ENCODE data around the gene CNR1. TPM values are rescaled to one million over a fixed set of nuclear protein-coding genes. Genes with fewer than 3 reads are reported as not detected.

The CNR1 gene
- polyA plus RNA-seq, 1 donor from 2014 or later = 512 TPM

GRCh38 chr6:88157106-88157505 lies 9.0 kb downstream of the CNR1 start:
- Histone ChIP-seq H3K4me2 (ENCODE audit: low read length) (no peak overlapping the region), H4K20me1 (ENCODE audit: insufficient read depth) (no peaks in the 10 kb centered on the region), H3K4me3 (ENCODE audit: low read length) (no peak overlapping the region), H3K9me2 (ENCODE audit: insufficient read depth, low read length) (no peaks in the 10 kb centered on the region), H3K79me2 (replicated peaks; ENCODE audit: insufficient read depth, low read length) (peaks cover 62% of the 10 kb centered on the region), H2AFZ (ENCODE audit: low read depth, low read length) (no peak overlapping the region), H3K27ac (ENCODE audit: low read length) (no peak overlapping the region), H3K36me3 (ENCODE audit: insufficient read depth, low read length) (no peaks in the 10 kb centered on the region), H3K9me3 (ENCODE audit: low read length) (no peaks in the 10 kb centered on the region), H3K27me3 (ENCODE audit: insufficient read depth, low read depth, low read length) (no peaks in the 10 kb centered on the region), H3F3A (ENCODE audit: insufficient read depth, low read length, poor library complexity, severe bottlenecking) (no peaks in the 10 kb centered on the region), H3K9ac (ENCODE audit: low read length) (no peak overlapping the region)
- TF ChIP-seq RAD21 (conservative IDR thresholded peaks at IDR 0.05) (peak; percentile 18), SMC3 (conservative IDR thresholded peaks at IDR 0.05; ENCODE audit: poor library complexity) (no peak), CTCF (IDR thresholded peaks at IDR 0.05; ENCODE audit: poor library complexity, severe bottlenecking) (no peak), EP300 (conservative IDR thresholded peaks at IDR 0.05; ENCODE audit: poor library complexity, severe bottlenecking) (no peak)

GRCh38 chr6:88145298-88145963 lies 20.7 kb downstream of the CNR1 start:
- H3K4me3 ChIP-seq (ENCODE audit: low read length) = no peak overlapping the region
- no peaks in the 10 kb centered on the region for H4K20me1 ChIP-seq (ENCODE audit: insufficient read depth)
- H3K9me3 ChIP-seq (ENCODE audit: low read length) = no peaks in the 10 kb centered on the region
- H3F3A ChIP-seq (ENCODE audit: insufficient read depth, low read length, poor library complexity, severe bottlenecking) = no peaks in the 10 kb centered on the region
- no peak overlapping the region for H2AFZ ChIP-seq (ENCODE audit: low read depth, low read length)
- H3K9me2 ChIP-seq (ENCODE audit: insufficient read depth, low read length) = no peaks in the 10 kb centered on the region
- no peak overlapping the region for H3K9ac ChIP-seq (ENCODE audit: low read length)
- H3K27me3 ChIP-seq (ENCODE audit: insufficient read depth, low read depth, low read length) = no peaks in the 10 kb centered on the region
- no peak overlapping the region for H3K4me2 ChIP-seq (ENCODE audit: low read length)
- TF ChIP-seq RAD21 (conservative IDR thresholded peaks at IDR 0.05) (no peak), TAF1 (IDR thresholded peaks at IDR 0.05; ENCODE audit: low read depth) (no peak), EP300 (conservative IDR thresholded peaks at IDR 0.05; ENCODE audit: poor library complexity, severe bottlenecking) (no peak), MXI1 (conservative IDR thresholded peaks at IDR 0.05; ENCODE audit: poor library complexity, severe bottlenecking) (no peak), EZH2 (IDR thresholded peaks at IDR 0.05; ENCODE audit: borderline replicate concordance, insufficient read depth, low read length, poor library complexity, severe bottlenecking) (no peak), POLR2AphosphoS5 (IDR thresholded peaks at IDR 0.05) (no peak)
- peaks cover 20% of the 10 kb centered on the region for H3K36me3 ChIP-seq (ENCODE audit: insufficient read depth, low read length)
- H3K79me2 ChIP-seq (replicated peaks; ENCODE audit: insufficient read depth, low read length) = no peaks in the 10 kb centered on the region
- no peak overlapping the region for H3K27ac ChIP-seq (ENCODE audit: low read length)

GRCh38 chr6:88144637-88145297 lies 21.4 kb downstream of the CNR1 start:
- no peak overlapping the region for H3K4me3 ChIP-seq (ENCODE audit: low read length)
- H3K9me2 ChIP-seq (ENCODE audit: insufficient read depth, low read length) = no peaks in the 10 kb centered on the region
- no peaks in the 10 kb centered on the region for H4K20me1 ChIP-seq (ENCODE audit: insufficient read depth)
- no peak overlapping the region for H3K9ac ChIP-seq (ENCODE audit: low read length)
- no peaks in the 10 kb centered on the region for H3K79me2 ChIP-seq (replicated peaks; ENCODE audit: insufficient read depth, low read length)
- no peaks in the 10 kb centered on the region for H3K27me3 ChIP-seq (ENCODE audit: insufficient read depth, low read depth, low read length)
- no peak overlapping the region for H2AFZ ChIP-seq (ENCODE audit: low read depth, low read length)
- no peak overlapping the region for H3K27ac ChIP-seq (ENCODE audit: low read length)
- no peaks in the 10 kb centered on the region for H3K9me3 ChIP-seq (ENCODE audit: low read length)
- no peak overlapping the region for H3K4me2 ChIP-seq (ENCODE audit: low read length)
- peaks cover 20% of the 10 kb centered on the region for H3K36me3 ChIP-seq (ENCODE audit: insufficient read depth, low read length)
- no peaks in the 10 kb centered on the region for H3F3A ChIP-seq (ENCODE audit: insufficient read depth, low read length, poor library complexity, severe bottlenecking)
- TF ChIP-seq EZH2 (IDR thresholded peaks at IDR 0.05; ENCODE audit: borderline replicate concordance, insufficient read depth, low read length, poor library complexity, severe bottlenecking) = no peak
- TF ChIP-seq POLR2AphosphoS5 (IDR thresholded peaks at IDR 0.05) = no peak
- no peak for TF ChIP-seq SMC3 (conservative IDR thresholded peaks at IDR 0.05; ENCODE audit: poor library complexity)
- TF ChIP-seq RAD21 (conservative IDR thresholded peaks at IDR 0.05) = no peak
- TF ChIP-seq CTCF (IDR thresholded peaks at IDR 0.05; ENCODE audit: poor library complexity, severe bottlenecking) = no peak
- TF ChIP-seq EP300 (conservative IDR thresholded peaks at IDR 0.05; ENCODE audit: poor library complexity, severe bottlenecking) = no peak
- no peak for TF ChIP-seq MXI1 (conservative IDR thresholded peaks at IDR 0.05; ENCODE audit: poor library complexity, severe bottlenecking)
- TF ChIP-seq REST (IDR thresholded peaks at IDR 0.05; ENCODE audit: borderline replicate concordance) = no peak
- TF ChIP-seq TAF1 (IDR thresholded peaks at IDR 0.05; ENCODE audit: low read depth) = no peak
